GM18511 (cell line): ENCODE results near the gene SF3B6.
"Not testable (repeated sequence)": the region's sequence is repeated elsewhere in the genome, so short reads cannot be mapped to it uniquely, and the experiment has no call there.

ENCODE experiments used
- ATAC-seq: cut with Tn5 transposase; IDR thresholded peaks from one replicate; pipeline ENCODE4 v1.9.1; 2021; ENCODE audit warnings: mild to moderate bottlenecking, moderate library complexity; ENCODE audit not compliant: unreplicated experiment

Gene SF3B6

GRCh38 chr2:24052951-24053350 lies 23.2 kb downstream of the SF3B6 start:
- no peak for ATAC-seq

GRCh38 chr2:24051833-24052232 lies 24.3 kb downstream of the SF3B6 start:
- no peak for ATAC-seq

- ATAC-seq = no peak
These were observed 25.8 kb downstream of the SF3B6 start for GRCh38 chr2:24050041-24050979.

GRCh38 chr2:24049485-24050021 lies 26.6 kb downstream of the SF3B6 start, which contains the start of gene FKBP1B:
Gene FKBP1B (plus strand): TSS chr2:24049741. CDS start chr2:24049850, 109 bp downstream.
- ATAC-seq = no peak

GRCh38 chr2:24048769-24049484 lies 27.2 kb downstream of the SF3B6 start:
- no peak for ATAC-seq

- no peak for ATAC-seq
These were observed 28.5 kb downstream of the SF3B6 start for GRCh38 chr2:24047703-24048033.

GRCh38 chr2:24046930-24047702 lies 29.0 kb downstream of the SF3B6 start, which contains the start of gene WDCP:
Gene WDCP (minus strand): TSS chr2:24047391. CDS start chr2:24039494, 7,897 bp downstream.
- peak; percentile 99 for ATAC-seq

GRCh38 chr2:24046599-24046929 lies 29.6 kb downstream of the SF3B6 start:
- ATAC-seq = no peak

GRCh38 chr2:24045511-24046508 lies 30.3 kb downstream of the SF3B6 start:
- no peak for ATAC-seq

- ATAC-seq = not testable (repeated sequence)
These were observed 33.0 kb downstream of the SF3B6 start for GRCh38 chr2:24043133-24043532.

- no peak for ATAC-seq
These were observed 35.6 kb downstream of the SF3B6 start for GRCh38 chr2:24040511-24040910.

GRCh38 chr2:24038786-24039499 lies 37.2 kb downstream of the SF3B6 start:
- ATAC-seq = no peak

- no peak for ATAC-seq
These were observed 49.9 kb downstream of the SF3B6 start for GRCh38 chr2:24026233-24026632.

GRCh38 chr2:24024996-24025663 lies 51.0 kb downstream of the SF3B6 start:
- ATAC-seq = no peak

- no peak for ATAC-seq
These were observed 52.1 kb downstream of the SF3B6 start for GRCh38 chr2:24024018-24024417.

GRCh38 chr2:24022975-24023575 lies 53.1 kb downstream of the SF3B6 start:
- ATAC-seq = no peak

GRCh38 chr2:24022324-24022974 lies 53.7 kb downstream of the SF3B6 start:
- no peak for ATAC-seq
